Measurements from ENCODE around the gene OCA2. TPM values are rescaled to one million over a fixed set of nuclear protein-coding genes. Genes with fewer than 3 reads are reported as not detected.

The OCA2 gene
- total and polyA plus RNA-seq, 2 of the 8 experiments (the other 6 are each of a cell fraction or from before 2014, with no cell fraction given) = 0.20 TPM

DNA sequence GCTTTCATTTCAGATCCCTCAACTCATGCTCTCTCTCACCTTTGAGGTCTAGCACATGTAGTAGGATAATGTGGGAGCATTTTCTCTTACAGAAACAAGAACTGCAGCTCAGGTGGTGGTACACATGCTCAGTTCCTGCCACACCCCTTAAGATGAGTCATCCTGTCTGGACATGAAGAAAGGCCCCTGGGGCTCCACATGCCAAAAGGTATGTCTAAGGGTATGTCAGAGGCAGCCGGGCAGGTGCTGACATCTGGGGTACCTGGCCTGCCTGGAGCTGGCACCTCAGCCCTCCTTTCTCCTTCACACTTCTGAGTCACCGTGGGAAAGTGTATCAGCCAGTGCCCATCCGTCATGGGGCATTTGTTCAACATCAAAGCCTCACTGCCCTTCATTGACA lies 209.9 kb downstream of the OCA2 start:
- H3K79me1 ChIP-seq (ENCODE audit: low read depth, low read length) = no peaks in the 10 kb centered on the region
- H3K23ac ChIP-seq (ENCODE audit: insufficient read length) = no peak overlapping the region
- no peak overlapping the region for H3K4ac ChIP-seq (replicated peaks; ENCODE audit: insufficient read length, low read depth, low read length)
- 91% methylated on average over 3 of the region's 3 CpGs; no CpG with 5 or more reads in 1 of the 2 experiments for WGBS, 2 experiments (ENCODE audit: extremely low coverage in 1 of 2, insufficient coverage in 1 of 2, insufficient read length in 1 of 2, insufficient replicate concordance in 2 of 2, low coverage in 1 of 2, low lambda C conversion rate in 2 of 2, missing lambda C conversion rate in 1 of 2)
- no peak overlapping the region for H3K9ac ChIP-seq (replicated peaks in 1 of 4; ENCODE audit: extremely low read depth in 1 of 4, low read depth in 3 of 4, low read length in 3 of 4)
- no peaks in the 10 kb centered on the region for H4K20me1 ChIP-seq (replicated peaks in 1 of 2; ENCODE audit: control insufficient read depth in 1 of 2, insufficient read depth in 2 of 2, low read length in 2 of 2)
- H4K91ac ChIP-seq (replicated peaks; ENCODE audit: insufficient read length, low read length) = no peak overlapping the region
- no peak overlapping the region for H2BK15ac ChIP-seq (ENCODE audit: low read length)
- no peaks in the 10 kb centered on the region for H3K36me3 ChIP-seq (ENCODE audit: control insufficient read depth in 2 of 4, insufficient read depth in 4 of 4, low read length in 3 of 4)
- no peak overlapping the region for H2AK5ac ChIP-seq (ENCODE audit: low read depth, low read length)
- no peak overlapping the region for H3K4me3 ChIP-seq (ENCODE audit: extremely low read depth in 1 of 4, insufficient read depth in 2 of 4, low read depth in 3 of 4, low read length in 4 of 4)
- H2BK20ac ChIP-seq (ENCODE audit: low read length) = no peak overlapping the region
- no peak overlapping the region for H3K14ac ChIP-seq (ENCODE audit: insufficient read length)
- no peak overlapping the region for H3K56ac ChIP-seq (replicated peaks; ENCODE audit: insufficient read length, low read depth, low read length)
- no peak overlapping the region for H3K27ac ChIP-seq (ENCODE audit: low read depth, low read length)
- H4K5ac ChIP-seq (ENCODE audit: insufficient read length, low read depth, low read length) = no peak overlapping the region
- H2BK12ac ChIP-seq (ENCODE audit: low read depth, low read length) = no peak overlapping the region
- no peak overlapping the region for H2BK120ac ChIP-seq (replicated peaks; ENCODE audit: low read depth, low read length)
- ChIA-PET CTCF (ENCODE audit: partially characterized antibody) (no interaction called here), POLR2A (ENCODE audit: partially characterized antibody) (no interaction called here)
- no peak overlapping the region for H3K18ac ChIP-seq (ENCODE audit: extremely low read depth, low read length)
- H2AFZ ChIP-seq (ENCODE audit: low read length) = no peak overlapping the region
- TF ChIP-seq GTF2F1 (IDR thresholded peaks at IDR 0.05; ENCODE audit: borderline replicate concordance, low read depth, low read length) (no peak), RXRA (IDR thresholded peaks at IDR 0.05; ENCODE audit: insufficient read depth, low read depth, low read length) (no peak), RBBP5 (IDR thresholded peaks at IDR 0.05; ENCODE audit: borderline replicate concordance, low read depth, low read length) (no peak), GABPA (IDR thresholded peaks at IDR 0.05; ENCODE audit: borderline replicate concordance, insufficient read depth, low read length) (no peak)
- TF ChIP-seq, protein P1, sequence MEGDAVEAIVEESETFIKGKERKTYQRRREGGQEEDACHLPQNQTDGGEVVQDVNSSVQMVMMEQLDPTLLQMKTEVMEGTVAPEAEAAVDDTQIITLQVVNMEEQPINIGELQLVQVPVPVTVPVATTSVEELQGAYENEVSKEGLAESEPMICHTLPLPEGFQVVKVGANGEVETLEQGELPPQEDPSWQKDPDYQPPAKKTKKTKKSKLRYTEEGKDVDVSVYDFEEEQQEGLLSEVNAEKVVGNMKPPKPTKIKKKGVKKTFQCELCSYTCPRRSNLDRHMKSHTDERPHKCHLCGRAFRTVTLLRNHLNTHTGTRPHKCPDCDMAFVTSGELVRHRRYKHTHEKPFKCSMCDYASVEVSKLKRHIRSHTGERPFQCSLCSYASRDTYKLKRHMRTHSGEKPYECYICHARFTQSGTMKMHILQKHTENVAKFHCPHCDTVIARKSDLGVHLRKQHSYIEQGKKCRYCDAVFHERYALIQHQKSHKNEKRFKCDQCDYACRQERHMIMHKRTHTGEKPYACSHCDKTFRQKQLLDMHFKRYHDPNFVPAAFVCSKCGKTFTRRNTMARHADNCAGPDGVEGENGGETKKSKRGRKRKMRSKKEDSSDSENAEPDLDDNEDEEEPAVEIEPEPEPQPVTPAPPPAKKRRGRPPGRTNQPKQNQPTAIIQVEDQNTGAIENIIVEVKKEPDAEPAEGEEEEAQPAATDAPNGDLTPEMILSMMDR (IDR thresholded peaks at IDR 0.05; ENCODE audit: control extremely low read depth in 1 of 3, insufficient read depth in 1 of 3, low read depth in 1 of 3, low read length in 3 of 3) = no peak
- no peaks in the 10 kb centered on the region for H3K79me2 ChIP-seq (ENCODE audit: control insufficient read depth in 1 of 2, insufficient read depth in 2 of 2, low read length in 2 of 2)
- no peak overlapping the region for H2BK5ac ChIP-seq (ENCODE audit: low read depth, low read length)
- H3K27me3 ChIP-seq (replicated peaks in 1 of 4; ENCODE audit: control insufficient read depth in 3 of 4, extremely low read depth in 1 of 4, insufficient read depth in 3 of 4, low read length in 3 of 4) = no peaks in the 10 kb centered on the region
- peaks cover 9 to 30% of the 10 kb centered on the region in 2 experiments for H3K9me3 ChIP-seq (ENCODE audit: insufficient read depth in 2 of 2, low read depth in 1 of 2, low read length in 1 of 2)
- no peak for DNase-seq (ENCODE audit: low read depth in 1 of 2, low spot score in 2 of 2)
- no peaks in the 10 kb centered on the region for H3K23me2 ChIP-seq (ENCODE audit: low read depth, low read length)
- H4K8ac ChIP-seq (ENCODE audit: extremely low read depth, insufficient read depth, low read length) = no peak overlapping the region
- FAIRE-seq = no peak
- H3K4me1 ChIP-seq (replicated peaks in 1 of 4; ENCODE audit: control insufficient read depth in 3 of 4, insufficient read depth in 4 of 4, low read length in 3 of 4) = no peaks in the 10 kb centered on the region
- H3K4me2 ChIP-seq (ENCODE audit: insufficient read depth in 1 of 2, low read depth in 2 of 2, low read length in 2 of 2) = no peak overlapping the region

Data from H1 (cell line).